HEK293 (cell line): ENCODE measurements around the gene METTL23.

Experiments
- FEZF1 ChIP-seq: fragments of 450-650 bp; formaldehyde crosslinking; IDR thresholded peaks from 2 replicates; pipeline ENCODE4 v1.5.1; 2016; ENCODE audit warnings: missing biosample characterization, missing genetic modification characterization
- KLF8 ChIP-seq: fragments of 450-650 bp; formaldehyde crosslinking; IDR thresholded peaks from 2 replicates; pipeline ENCODE4 v1.5.1; 2016; ENCODE audit warnings: missing biosample characterization, missing genetic modification characterization
- PRDM1 ChIP-seq: fragments of 450-650 bp; formaldehyde crosslinking; IDR thresholded peaks from 2 replicates; pipeline ENCODE4; 2016; ENCODE audit warnings: missing biosample characterization, missing genetic modification characterization
- REPIN1 ChIP-seq: fragments of 450-650 bp; formaldehyde crosslinking; IDR thresholded peaks from 2 replicates; pipeline ENCODE4 v1.5.1; 2017; ENCODE audit warnings: missing biosample characterization, missing genetic modification characterization, low read depth
- SCRT2 ChIP-seq: fragments of 450-650 bp; formaldehyde crosslinking; IDR thresholded peaks from 2 replicates; pipeline ENCODE4 v1.5.1; 2016; ENCODE audit warnings: missing biosample characterization, missing genetic modification characterization
- SETDB1 ChIP-seq: IDR thresholded peaks from one replicate; pipeline ENCODE4 v1.6.1; 2017; ENCODE audit warnings: mild to moderate bottlenecking, low read length, moderate library complexity, mixed read lengths; ENCODE audit not compliant: insufficient read length
- ZFHX2 ChIP-seq: fragments of 450-650 bp; formaldehyde crosslinking; conservative IDR thresholded peaks from 2 replicates; pipeline ENCODE4 v1.5.1; 2016; ENCODE audit warnings: missing biosample characterization, missing genetic modification characterization
- ZNF140 ChIP-seq: fragments of 450-650 bp; formaldehyde crosslinking; IDR thresholded peaks from 2 replicates; pipeline ENCODE4 v1.5.1; 2016; ENCODE audit warnings: missing biosample characterization, missing genetic modification characterization
- ZNF155 ChIP-seq: fragments of 450-650 bp; formaldehyde crosslinking; IDR thresholded peaks from 2 replicates; pipeline ENCODE4 v1.5.1; 2016; ENCODE audit warnings: missing biosample characterization, missing genetic modification characterization
- ZNF16 ChIP-seq: fragments of 450-650 bp; formaldehyde crosslinking; IDR thresholded peaks from 2 replicates; pipeline ENCODE4 v1.5.1; 2016; ENCODE audit warnings: low read depth, missing biosample characterization, missing genetic modification characterization
- ZNF169 ChIP-seq: fragments of 450-650 bp; formaldehyde crosslinking; IDR thresholded peaks from 2 replicates; pipeline ENCODE4 v1.5.1; 2016; ENCODE audit warnings: missing biosample characterization, missing genetic modification characterization
- ZNF202 ChIP-seq: fragments of 450-650 bp; formaldehyde crosslinking; IDR thresholded peaks from 2 replicates; pipeline ENCODE4 v1.5.1; 2016; ENCODE audit warnings: missing biosample characterization, missing genetic modification characterization, borderline replicate concordance
- ZNF214 ChIP-seq: fragments of 450-650 bp; formaldehyde crosslinking; IDR thresholded peaks from 2 replicates; pipeline ENCODE4 v1.5.1; 2017; ENCODE audit warnings: missing biosample characterization, mild to moderate bottlenecking, missing genetic modification characterization, borderline replicate concordance
- ZNF266 ChIP-seq: fragments of 450-650 bp; formaldehyde crosslinking; IDR thresholded peaks from 2 replicates; pipeline ENCODE4 v1.5.1; 2016; ENCODE audit warnings: missing biosample characterization, missing genetic modification characterization, low read depth
- ZNF292 ChIP-seq: fragments of 450-650 bp; formaldehyde crosslinking; IDR thresholded peaks from 2 replicates; pipeline ENCODE4 v1.5.1; 2016; ENCODE audit warnings: low read depth, missing biosample characterization, missing genetic modification characterization, borderline replicate concordance
- ZNF302 ChIP-seq: fragments of 450-650 bp; formaldehyde crosslinking; IDR thresholded peaks from 2 replicates; pipeline ENCODE4 v1.5.1; 2016; ENCODE audit warnings: missing biosample characterization, missing genetic modification characterization, low read depth
- ZNF530 ChIP-seq: fragments of 450-650 bp; formaldehyde crosslinking; IDR thresholded peaks from 2 replicates; pipeline ENCODE4 v1.5.1; 2016; ENCODE audit warnings: low read depth, missing biosample characterization, missing genetic modification characterization
- ZNF596 ChIP-seq: fragments of 450-650 bp; IDR thresholded peaks from 2 replicates; pipeline ENCODE4 v1.5.0; 2018; ENCODE audit warnings: missing biosample characterization, mild to moderate bottlenecking, missing genetic modification characterization, moderate library complexity
- ZNF610 ChIP-seq: fragments of 450-650 bp; formaldehyde crosslinking; IDR thresholded peaks from 2 replicates; pipeline ENCODE4 v1.5.1; 2016; ENCODE audit warnings: missing biosample characterization, missing genetic modification characterization, borderline replicate concordance
- ZNF670 ChIP-seq: fragments of 450-650 bp; formaldehyde crosslinking; IDR thresholded peaks from 2 replicates; pipeline ENCODE4 v1.5.1; 2016; ENCODE audit warnings: missing biosample characterization, missing genetic modification characterization, low read depth
- ZNF701 ChIP-seq: fragments of 450-650 bp; formaldehyde crosslinking; IDR thresholded peaks from 2 replicates; pipeline ENCODE4 v1.5.1; 2016; ENCODE audit warnings: missing biosample characterization, missing genetic modification characterization
- ZNF792 ChIP-seq: fragments of 450-650 bp; formaldehyde crosslinking; IDR thresholded peaks from 2 replicates; pipeline ENCODE4 v1.5.1; 2016; ENCODE audit warnings: missing biosample characterization, missing genetic modification characterization
- ZNF837 ChIP-seq: fragments of 450-650 bp; formaldehyde crosslinking; IDR thresholded peaks from 2 replicates; pipeline ENCODE4 v1.5.1; 2016; ENCODE audit warnings: missing biosample characterization, missing genetic modification characterization
- ZSCAN16 ChIP-seq: fragments of 450-650 bp; formaldehyde crosslinking; IDR thresholded peaks from 2 replicates; pipeline ENCODE4 v1.5.1; 2016; ENCODE audit warnings: missing biosample characterization, missing genetic modification characterization
- ZSCAN23 ChIP-seq: fragments of 450-650 bp; formaldehyde crosslinking; IDR thresholded peaks from 2 replicates; pipeline ENCODE4 v1.5.1; 2016; ENCODE audit warnings: missing biosample characterization, missing genetic modification characterization
- TF ChIP-seq, protein P1 (sequence below): fragments of 450-650 bp; formaldehyde crosslinking; IDR thresholded peaks from 2 replicates; pipeline ENCODE4 v1.5.1; 2016; ENCODE audit warnings: missing biosample characterization, missing genetic modification characterization
- TF ChIP-seq, protein P2 (sequence below): fragments of 450-650 bp; formaldehyde crosslinking; IDR thresholded peaks from 2 replicates; pipeline ENCODE4 v1.5.1; 2016; ENCODE audit warnings: missing biosample characterization, missing genetic modification characterization
- TF ChIP-seq, protein P3 (sequence below): fragments of 450-650 bp; IDR thresholded peaks from 2 replicates; pipeline ENCODE4 v1.5.1; 2018; ENCODE audit warnings: missing biosample characterization, missing genetic modification characterization
- TF ChIP-seq, protein P4 (sequence below): fragments of 450-650 bp; formaldehyde crosslinking; IDR thresholded peaks from 2 replicates; pipeline ENCODE4 v1.5.1; 2016; ENCODE audit warnings: missing biosample characterization, missing genetic modification characterization
- TF ChIP-seq, protein P5 (sequence below): fragments of 450-650 bp; formaldehyde crosslinking; conservative IDR thresholded peaks from 2 replicates; pipeline ENCODE4 v1.5.1; 2016; ENCODE audit warnings: low read depth, missing biosample characterization, missing genetic modification characterization

The METTL23 gene

DNA sequence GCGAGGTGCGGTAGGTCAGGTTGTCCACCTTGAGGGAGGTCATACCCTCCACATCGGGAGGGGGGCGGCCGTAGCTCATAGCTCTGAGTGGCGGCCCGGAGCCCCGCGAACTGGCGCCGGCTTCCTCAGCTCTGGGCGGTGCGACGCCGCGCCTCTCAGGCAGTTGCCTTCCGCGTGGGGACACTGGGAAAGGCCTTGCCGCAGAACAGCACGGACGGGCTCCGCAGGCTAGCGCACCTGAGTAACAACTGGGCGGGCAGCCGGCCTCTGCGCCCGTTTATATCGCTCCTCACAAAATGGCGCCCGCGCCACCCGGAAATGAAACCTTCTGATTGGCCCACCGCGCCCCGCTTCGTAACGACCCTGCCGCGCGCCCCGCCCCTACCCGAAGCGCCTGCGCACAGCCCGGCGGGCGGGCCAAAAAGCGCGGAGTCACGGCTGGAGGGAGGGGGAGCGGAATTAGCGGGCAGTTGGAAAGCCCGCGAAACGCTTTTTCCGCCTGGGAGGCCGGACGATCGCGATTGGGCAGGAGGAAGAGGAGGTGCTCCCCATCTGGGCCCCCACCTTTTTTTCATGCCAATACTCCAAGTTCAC is 10.5 kb downstream of the METTL23 start, which contains the start of gene SRSF2 (continued):
- TF ChIP-seq, protein P1, sequence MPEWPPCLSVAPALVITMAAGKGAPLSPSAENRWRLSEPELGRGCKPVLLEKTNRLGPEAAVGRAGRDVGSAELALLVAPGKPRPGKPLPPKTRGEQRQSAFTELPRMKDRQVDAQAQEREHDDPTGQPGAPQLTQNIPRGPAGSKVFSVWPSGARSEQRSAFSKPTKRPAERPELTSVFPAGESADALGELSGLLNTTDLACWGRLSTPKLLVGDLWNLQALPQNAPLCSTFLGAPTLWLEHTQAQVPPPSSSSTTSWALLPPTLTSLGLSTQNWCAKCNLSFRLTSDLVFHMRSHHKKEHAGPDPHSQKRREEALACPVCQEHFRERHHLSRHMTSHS (tag by site-specific recombination), result no peak
- peak; percentile 92; the same call in 1 of the 2 replicates for TF ChIP-seq REPIN1
- no peak for TF ChIP-seq ZNF155
- peak; percentile 24; the same call in 1 of the 2 replicates for TF ChIP-seq ZNF792
- TF ChIP-seq ZNF266 (tag by site-specific recombination), result no peak
- no peak; the same call in 1 of the 2 replicates for TF ChIP-seq SCRT2 (tag by site-specific recombination)
- no peak for TF ChIP-seq ZNF670 (tag by site-specific recombination)
- TF ChIP-seq KLF8 (tag by site-specific recombination), result peak; percentile 71
- TF ChIP-seq PRDM1, result no peak
- TF ChIP-seq, protein P2, sequence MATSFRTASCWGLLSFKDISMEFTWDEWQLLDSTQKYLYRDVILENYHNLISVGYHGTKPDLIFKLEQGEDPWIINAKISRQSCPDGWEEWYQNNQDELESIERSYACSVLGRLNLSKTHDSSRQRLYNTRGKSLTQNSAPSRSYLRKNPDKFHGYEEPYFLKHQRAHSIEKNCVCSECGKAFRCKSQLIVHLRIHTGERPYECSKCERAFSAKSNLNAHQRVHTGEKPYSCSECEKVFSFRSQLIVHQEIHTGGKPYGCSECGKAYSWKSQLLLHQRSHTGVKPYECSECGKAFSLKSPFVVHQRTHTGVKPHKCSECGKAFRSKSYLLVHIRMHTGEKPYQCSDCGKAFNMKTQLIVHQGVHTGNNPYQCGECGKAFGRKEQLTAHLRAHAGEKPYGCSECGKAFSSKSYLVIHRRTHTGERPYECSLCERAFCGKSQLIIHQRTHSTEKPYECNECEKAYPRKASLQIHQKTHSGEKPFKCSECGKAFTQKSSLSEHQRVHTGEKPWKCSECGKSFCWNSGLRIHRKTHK (tag by site-specific recombination), result no peak
- peak; percentile 95 for TF ChIP-seq ZNF140 (tag by site-specific recombination)
- no peak for TF ChIP-seq ZNF596 (tag by site-specific recombination)
- no peak for TF ChIP-seq ZNF302 (tag by site-specific recombination)
- TF ChIP-seq FEZF1 (tag by site-specific recombination), result no peak
- TF ChIP-seq ZNF837 (tag by site-specific recombination), result peak; percentile 89; the same call in 1 of the 2 replicates
- no peak for TF ChIP-seq ZNF530 (tag by site-specific recombination)
- TF ChIP-seq ZNF169 (tag by site-specific recombination), result no peak
- no peak for TF ChIP-seq SETDB1
- no peak; the same call in 1 of the 2 replicates for TF ChIP-seq ZSCAN23 (tag by site-specific recombination)
- no peak for TF ChIP-seq ZNF214 (tag by site-specific recombination)
- TF ChIP-seq, protein P3, sequence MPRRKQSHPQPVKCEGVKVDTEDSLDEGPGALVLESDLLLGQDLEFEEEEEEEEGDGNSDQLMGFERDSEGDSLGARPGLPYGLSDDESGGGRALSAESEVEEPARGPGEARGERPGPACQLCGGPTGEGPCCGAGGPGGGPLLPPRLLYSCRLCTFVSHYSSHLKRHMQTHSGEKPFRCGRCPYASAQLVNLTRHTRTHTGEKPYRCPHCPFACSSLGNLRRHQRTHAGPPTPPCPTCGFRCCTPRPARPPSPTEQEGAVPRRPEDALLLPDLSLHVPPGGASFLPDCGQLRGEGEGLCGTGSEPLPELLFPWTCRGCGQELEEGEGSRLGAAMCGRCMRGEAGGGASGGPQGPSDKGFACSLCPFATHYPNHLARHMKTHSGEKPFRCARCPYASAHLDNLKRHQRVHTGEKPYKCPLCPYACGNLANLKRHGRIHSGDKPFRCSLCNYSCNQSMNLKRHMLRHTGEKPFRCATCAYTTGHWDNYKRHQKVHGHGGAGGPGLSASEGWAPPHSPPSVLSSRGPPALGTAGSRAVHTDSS (tag by site-specific recombination), result peak; percentile 83; the same call in 1 of the 2 replicates
- TF ChIP-seq ZSCAN16 (tag by site-specific recombination), result no peak
- TF ChIP-seq, protein P4, sequence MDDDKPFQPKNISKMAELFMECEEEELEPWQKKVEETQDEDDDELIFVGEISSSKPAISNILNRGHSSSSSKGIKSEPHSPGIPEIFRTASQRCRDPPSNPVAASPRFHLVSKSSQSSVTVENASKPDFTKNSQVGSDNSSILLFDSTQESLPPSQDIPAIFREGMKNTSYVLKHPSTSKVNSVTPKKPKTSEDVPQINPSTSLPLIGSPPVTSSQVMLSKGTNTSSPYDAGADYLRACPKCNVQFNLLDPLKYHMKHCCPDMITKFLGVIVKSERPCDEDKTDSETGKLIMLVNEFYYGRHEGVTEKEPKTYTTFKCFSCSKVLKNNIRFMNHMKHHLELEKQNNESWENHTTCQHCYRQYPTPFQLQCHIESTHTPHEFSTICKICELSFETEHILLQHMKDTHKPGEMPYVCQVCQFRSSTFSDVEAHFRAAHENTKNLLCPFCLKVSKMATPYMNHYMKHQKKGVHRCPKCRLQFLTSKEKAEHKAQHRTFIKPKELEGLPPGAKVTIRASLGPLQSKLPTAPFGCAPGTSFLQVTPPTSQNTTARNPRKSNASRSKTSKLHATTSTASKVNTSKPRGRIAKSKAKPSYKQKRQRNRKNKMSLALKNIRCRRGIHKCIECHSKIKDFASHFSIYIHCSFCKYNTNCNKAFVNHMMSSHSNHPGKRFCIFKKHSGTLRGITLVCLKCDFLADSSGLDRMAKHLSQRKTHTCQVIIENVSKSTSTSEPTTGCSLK (tag by site-specific recombination), result no peak
- no peak for TF ChIP-seq ZNF701 (tag by site-specific recombination)
- TF ChIP-seq, protein P5, sequence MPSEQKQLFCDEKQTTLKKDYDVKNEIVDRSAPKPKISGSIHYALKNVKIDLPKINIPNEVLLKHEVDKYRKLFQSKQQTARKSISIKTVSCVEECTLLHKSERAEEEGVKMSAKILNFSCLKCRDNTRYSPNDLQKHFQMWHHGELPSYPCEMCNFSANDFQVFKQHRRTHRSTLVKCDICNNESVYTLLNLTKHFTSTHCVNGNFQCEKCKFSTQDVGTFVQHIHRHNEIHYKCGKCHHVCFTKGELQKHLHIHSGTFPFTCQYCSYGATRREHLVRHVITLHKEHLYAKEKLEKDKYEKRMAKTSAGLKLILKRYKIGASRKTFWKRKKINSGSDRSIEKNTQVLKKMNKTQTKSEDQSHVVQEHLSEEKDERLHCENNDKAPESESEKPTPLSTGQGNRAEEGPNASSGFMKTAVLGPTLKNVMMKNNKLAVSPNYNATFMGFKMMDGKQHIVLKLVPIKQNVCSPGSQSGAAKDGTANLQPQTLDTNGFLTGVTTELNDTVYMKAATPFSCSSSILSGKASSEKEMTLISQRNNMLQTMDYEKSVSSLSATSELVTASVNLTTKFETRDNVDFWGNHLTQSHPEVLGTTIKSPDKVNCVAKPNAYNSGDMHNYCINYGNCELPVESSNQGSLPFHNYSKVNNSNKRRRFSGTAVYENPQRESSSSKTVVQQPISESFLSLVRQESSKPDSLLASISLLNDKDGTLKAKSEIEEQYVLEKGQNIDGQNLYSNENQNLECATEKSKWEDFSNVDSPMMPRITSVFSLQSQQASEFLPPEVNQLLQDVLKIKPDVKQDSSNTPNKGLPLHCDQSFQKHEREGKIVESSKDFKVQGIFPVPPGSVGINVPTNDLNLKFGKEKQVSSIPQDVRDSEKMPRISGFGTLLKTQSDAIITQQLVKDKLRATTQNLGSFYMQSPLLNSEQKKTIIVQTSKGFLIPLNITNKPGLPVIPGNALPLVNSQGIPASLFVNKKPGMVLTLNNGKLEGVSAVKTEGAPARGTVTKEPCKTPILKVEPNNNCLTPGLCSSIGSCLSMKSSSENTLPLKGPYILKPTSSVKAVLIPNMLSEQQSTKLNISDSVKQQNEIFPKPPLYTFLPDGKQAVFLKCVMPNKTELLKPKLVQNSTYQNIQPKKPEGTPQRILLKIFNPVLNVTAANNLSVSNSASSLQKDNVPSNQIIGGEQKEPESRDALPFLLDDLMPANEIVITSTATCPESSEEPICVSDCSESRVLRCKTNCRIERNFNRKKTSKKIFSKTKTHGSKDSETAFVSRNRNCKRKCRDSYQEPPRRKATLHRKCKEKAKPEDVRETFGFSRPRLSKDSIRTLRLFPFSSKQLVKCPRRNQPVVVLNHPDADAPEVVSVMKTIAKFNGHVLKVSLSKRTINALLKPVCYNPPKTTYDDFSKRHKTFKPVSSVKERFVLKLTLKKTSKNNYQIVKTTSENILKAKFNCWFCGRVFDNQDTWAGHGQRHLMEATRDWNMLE (tag by site-specific recombination), result peak; percentile 53; the same call in 1 of the 2 replicates
- TF ChIP-seq ZNF202 (tag by site-specific recombination), result no peak
- TF ChIP-seq ZNF292, result no peak
- TF ChIP-seq ZNF610 (tag by site-specific recombination), result 0 out of 2 replicates have a peak, but pooled peaks have one; percentile 17
- no peak; the same call in 1 of the 2 replicates for TF ChIP-seq ZFHX2 (tag by site-specific recombination)
- TF ChIP-seq ZNF16 (tag by site-specific recombination), result peak; percentile 51; the same call in 1 of the 2 replicates
